Pancreas (tissue), 10 donors: ENCODE data around the gene NPPA. TPM values are rescaled to one million over a fixed set of nuclear protein-coding genes. Genes with fewer than 3 reads are reported as not detected.

ENCODE experiments used
- ATAC-seq, 4 donors: fragments of 200-7000 bp; cut with Tn5 transposase; one replicate each; pipeline versions ENCODE4 v1.8.0 to v1.9.1; 2020; ENCODE audit warnings: mild to moderate bottlenecking in 4 of 4, moderate library complexity in 4 of 4
- DNase-seq, 6 donors: peaks; one replicate each; pipeline ENCODE4 v3.0.0-alpha.2; 2020
- FAIRE-seq: peaks from 2 replicates; lab custom pipeline; 2012; peaks lifted over from hg19 to GRCh38; lab: Jason Lieb, UNC
- H3K27ac ChIP-seq, 4 donors: fragments of 200-600 bp; sonication (generic); 1 replicate in 3 of 4; 2 replicates in 1 of 4; pipeline versions ENCODE4 v1.5.0 to v1.8.0; 2020
- H3K27me3 ChIP-seq, 4 donors: fragments of 200-600 bp; one replicate each; pipeline ENCODE4 v1.8.0; 2021
- H3K36me3 ChIP-seq, 3 donors: fragments of 200-600 bp; sonication (generic) in 1 of 3; one replicate each; pipeline versions ENCODE4 v1.5.0 to v1.8.0; 2020 to 2021
- H3K4me1 ChIP-seq, 3 donors: fragments of 200-600 bp; one replicate each; pipeline ENCODE4 v1.8.0; 2021
- H3K4me3 ChIP-seq, 4 donors: fragments of 200-600 bp; sonication (generic) in 2 of 4; one replicate each; pipeline versions ENCODE4 v1.5.0 to v1.8.0; 2020 to 2021
- H3K9me3 ChIP-seq, 4 donors: fragments of 200-600 bp; one replicate each; pipeline ENCODE4 v1.8.0; 2021
- CTCF ChIP-seq, 4 donors: fragments of 200-600 bp; sonication (generic) in 3 of 4; IDR thresholded peaks; one replicate each; pipeline versions ENCODE4 v1.5.0 to v1.8.0; 2021; ENCODE audit warnings: antibody characterized with exemption in 4 of 4
- WGBS, 2 donors: extraction: QIAGEN DNeasy Blood & Tissue Kit; methylation state at CpG; one replicate each; pipeline ENCODE4 v1.1.7; 2013; 5-methylcytosine and 5-hydroxymethylcytosine counted together
- intact Hi-C, 3 donors: fragments of 100-400 bp; cut with DNase I; formaldehyde crosslinking; loops; one replicate each; pipeline versions ENCODE4 v1.11.1 to v1.14.2; 2022
- polyA plus RNA-seq, 2 donors: library from polyadenylated mRNA; stranded (reverse); fragments of 200-250 nt; gene quantifications; one replicate each; pipeline ENCODE4 v1.2.3, GENCODE V29; 2013
- total RNA-seq, 6 donors: library from RNA; stranded (reverse); fragmentation: NEBNext Ultra II Directional in 4 of 6; extraction: Animal tissue kit (Norgen Biotek cat#: 25700) in 4 of 6; gene quantifications; one replicate each; pipeline versions ENCODE4 v1.2.1 to v1.2.4, GENCODE V29; 2021 to 2023
- donor health status: healthy with polysubstance abuse.
- donor health status: DM: no; HTN: no; CAD: no; lungs with moderate emphysema.
- donor health status: DM: no; HTN: no; CAD: no.
- donor health status: control.
- donor health status: control.
- donor health status: Bipolar disorder and iron deficiency.
- donor health status: DM: yes; HTN: yes; CAD: no.
- donor health status: DM: no; HTN: no; CAD: no.
- donor health status: DM: no; HTN: no; CAD: no.
- donor health status: DM: yes; HTN: yes; CAD: no.

The NPPA gene
- total and polyA plus RNA-seq, 8 donors = 0.24 to 1.3 (median 0.28) TPM; not detected in 5

GRCh38 chr1:11875094-11875493 lies 27.5 kb upstream of the NPPA start:
- no peak for DNase-seq
- Histone ChIP-seq H3K27ac (no peak overlapping the region), H3K36me3 (no peaks in the 10 kb centered on the region), H3K4me1 (no peaks in the 10 kb centered on the region), H3K4me3 (no peak overlapping the region), H3K27me3 (no peaks in the 10 kb centered on the region), H3K9me3 (no peaks in the 10 kb centered on the region)
- ATAC-seq = no peak
- intact Hi-C loops = no loop called here
- no peak for TF ChIP-seq CTCF (IDR thresholded peaks at IDR 0.05)
- no peak for FAIRE-seq
- WGBS, 2 donors = 69 to 87% methylated on average over 10 of the region's 10 CpGs

GRCh38 chr1:11874624-11875023 lies 27.0 kb upstream of the NPPA start:
- DNase-seq (no peak), ATAC-seq (no peak), FAIRE-seq (no peak)
- H3K9me3 ChIP-seq = no peaks in the 10 kb centered on the region
- intact Hi-C loops = no loop called here
- no peaks in the 10 kb centered on the region for H3K27me3 ChIP-seq
- no peak overlapping the region for H3K4me3 ChIP-seq
- WGBS, 2 donors = 62% methylated on average over 6 of the region's 6 CpGs
- H3K4me1 ChIP-seq = no peaks in the 10 kb centered on the region
- no peaks in the 10 kb centered on the region for H3K36me3 ChIP-seq
- TF ChIP-seq CTCF (IDR thresholded peaks at IDR 0.05) = no peak
- no peak overlapping the region for H3K27ac ChIP-seq

DNA sequence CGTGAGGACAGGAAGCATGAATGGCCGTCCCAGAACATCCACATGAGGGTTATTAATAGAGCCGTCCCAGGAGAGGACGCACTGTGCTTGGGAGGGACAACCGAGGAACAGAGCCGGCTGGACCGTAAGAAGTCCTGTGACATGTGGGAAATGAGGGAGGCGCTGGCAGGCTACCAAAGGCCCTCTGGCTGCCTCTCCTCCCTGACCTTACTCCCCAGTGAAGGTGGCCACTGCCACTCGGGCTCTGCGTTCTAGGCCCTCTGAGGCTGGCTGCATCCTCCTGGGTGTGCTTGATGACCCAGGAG lies 26.6 kb upstream of the NPPA start:
- Histone ChIP-seq H3K9me3 (no peaks in the 10 kb centered on the region), H3K36me3 (no peaks in the 10 kb centered on the region), H3K4me1 (no peaks in the 10 kb centered on the region), H3K27me3 (no peaks in the 10 kb centered on the region), H3K4me3 (no peak overlapping the region), H3K27ac (no peak overlapping the region)
- no peak for DNase-seq
- intact Hi-C loops = no loop called here
- no peak for TF ChIP-seq CTCF (IDR thresholded peaks at IDR 0.05)
- no peak for ATAC-seq
- no peak for FAIRE-seq
- 63 to 68% methylated on average over 10 of the region's 10 CpGs for WGBS, 2 donors

GRCh38 chr1:11873395-11874257 lies 26.0 kb upstream of the NPPA start:
- 59 to 67% methylated on average over 14 of the region's 14 CpGs for WGBS, 2 donors
- Histone ChIP-seq H3K9me3 (no peaks in the 10 kb centered on the region), H3K27ac (no peak overlapping the region), H3K27me3 (no peaks in the 10 kb centered on the region), H3K36me3 (no peaks in the 10 kb centered on the region), H3K4me3 (no peak overlapping the region), H3K4me1 (no peaks in the 10 kb centered on the region)
- no peak for TF ChIP-seq CTCF (IDR thresholded peaks at IDR 0.05)
- DNase-seq (no peak), FAIRE-seq (no peak), ATAC-seq (no peak)
- intact Hi-C loops = no loop called here

DNA sequence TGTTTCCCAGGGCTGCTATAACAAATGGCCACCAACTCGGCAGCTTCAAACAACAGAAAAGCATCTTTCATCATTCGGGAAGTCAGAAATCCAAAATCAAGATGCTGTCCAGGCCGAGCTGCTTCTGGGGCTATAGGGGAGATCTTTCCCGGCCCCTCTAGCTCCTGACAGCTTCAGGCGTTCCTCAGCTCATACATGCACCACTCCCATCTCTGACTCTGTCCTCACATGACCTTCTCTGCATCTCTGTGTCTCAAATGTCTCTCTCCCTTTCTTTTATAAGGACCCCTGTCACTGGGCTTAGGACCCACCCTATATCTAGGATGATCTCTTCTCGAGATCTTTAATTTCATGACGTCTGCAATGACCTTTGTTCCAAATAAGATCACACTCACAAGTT lies 25.0 kb upstream of the NPPA start:
- Histone ChIP-seq H3K4me1 (no peaks in the 10 kb centered on the region), H3K36me3 (no peaks in the 10 kb centered on the region), H3K4me3 (no peak overlapping the region), H3K27me3 (no peaks in the 10 kb centered on the region), H3K9me3 (no peaks in the 10 kb centered on the region), H3K27ac (no peak overlapping the region)
- intact Hi-C loops = no loop called here
- DNase-seq (no peak), FAIRE-seq (no peak), ATAC-seq (no peak)
- WGBS, 2 donors = 39 to 55% methylated on average over 7 of the region's 7 CpGs
- TF ChIP-seq CTCF (IDR thresholded peaks at IDR 0.05) = no peak
